Sigmoid colon (tissue), 4 donors: Measurements from ENCODE around the gene RASSF1.

Experiments
- POLR2AphosphoS5 ChIP-seq, 4 donors: sonication (generic); formaldehyde crosslinking; IDR thresholded peaks; one replicate each; pipeline ENCODE4 v1.6.1; 2017; ENCODE audit warnings: antibody characterized with exemption in 4 of 4
- TF ChIP-seq, protein P1 (sequence below), 4 experiments: fragments of 450-650 bp in 3 of 4; fragments of 200-600 bp in 1 of 4; IDR thresholded peaks; one replicate each; pipeline ENCODE4 v1.5.1; 2016 to 2019; ENCODE audit warnings: antibody characterized with exemption in 4 of 4, mild to moderate bottlenecking in 3 of 4, moderate library complexity in 2 of 4

- no peak for TF ChIP-seq POLR2AphosphoS5 (IDR thresholded peaks at IDR 0.05)
- TF ChIP-seq, protein P1, sequence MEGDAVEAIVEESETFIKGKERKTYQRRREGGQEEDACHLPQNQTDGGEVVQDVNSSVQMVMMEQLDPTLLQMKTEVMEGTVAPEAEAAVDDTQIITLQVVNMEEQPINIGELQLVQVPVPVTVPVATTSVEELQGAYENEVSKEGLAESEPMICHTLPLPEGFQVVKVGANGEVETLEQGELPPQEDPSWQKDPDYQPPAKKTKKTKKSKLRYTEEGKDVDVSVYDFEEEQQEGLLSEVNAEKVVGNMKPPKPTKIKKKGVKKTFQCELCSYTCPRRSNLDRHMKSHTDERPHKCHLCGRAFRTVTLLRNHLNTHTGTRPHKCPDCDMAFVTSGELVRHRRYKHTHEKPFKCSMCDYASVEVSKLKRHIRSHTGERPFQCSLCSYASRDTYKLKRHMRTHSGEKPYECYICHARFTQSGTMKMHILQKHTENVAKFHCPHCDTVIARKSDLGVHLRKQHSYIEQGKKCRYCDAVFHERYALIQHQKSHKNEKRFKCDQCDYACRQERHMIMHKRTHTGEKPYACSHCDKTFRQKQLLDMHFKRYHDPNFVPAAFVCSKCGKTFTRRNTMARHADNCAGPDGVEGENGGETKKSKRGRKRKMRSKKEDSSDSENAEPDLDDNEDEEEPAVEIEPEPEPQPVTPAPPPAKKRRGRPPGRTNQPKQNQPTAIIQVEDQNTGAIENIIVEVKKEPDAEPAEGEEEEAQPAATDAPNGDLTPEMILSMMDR (IDR thresholded peaks at IDR 0.05): no peak
Observed at GRCh38 chr3:50294492-50295403, 45.9 kb downstream of the RASSF1 start.
